ENCODE measurements around the gene PYY.
A peak's percentile ranks its signal among the peaks of the same experiment; 100 is the strongest.

PYY gene

GRCh38 chr17:43913584-43913983 lies 40.2 kb downstream of the PYY start:
- Histone ChIP-seq H3K4me3 (ENCODE audit: low read depth, low read length) (no peak overlapping the region), H3K27ac (no peak overlapping the region), H3K9me3 (ENCODE audit: severe bottlenecking) (no peaks in the 10 kb centered on the region), H3K27me3 (ENCODE audit: insufficient read depth, low read depth, severe bottlenecking) (peaks cover 88% of the 10 kb centered on the region), H3K36me3 (no peaks in the 10 kb centered on the region)
- TF ChIP-seq, protein P1, sequence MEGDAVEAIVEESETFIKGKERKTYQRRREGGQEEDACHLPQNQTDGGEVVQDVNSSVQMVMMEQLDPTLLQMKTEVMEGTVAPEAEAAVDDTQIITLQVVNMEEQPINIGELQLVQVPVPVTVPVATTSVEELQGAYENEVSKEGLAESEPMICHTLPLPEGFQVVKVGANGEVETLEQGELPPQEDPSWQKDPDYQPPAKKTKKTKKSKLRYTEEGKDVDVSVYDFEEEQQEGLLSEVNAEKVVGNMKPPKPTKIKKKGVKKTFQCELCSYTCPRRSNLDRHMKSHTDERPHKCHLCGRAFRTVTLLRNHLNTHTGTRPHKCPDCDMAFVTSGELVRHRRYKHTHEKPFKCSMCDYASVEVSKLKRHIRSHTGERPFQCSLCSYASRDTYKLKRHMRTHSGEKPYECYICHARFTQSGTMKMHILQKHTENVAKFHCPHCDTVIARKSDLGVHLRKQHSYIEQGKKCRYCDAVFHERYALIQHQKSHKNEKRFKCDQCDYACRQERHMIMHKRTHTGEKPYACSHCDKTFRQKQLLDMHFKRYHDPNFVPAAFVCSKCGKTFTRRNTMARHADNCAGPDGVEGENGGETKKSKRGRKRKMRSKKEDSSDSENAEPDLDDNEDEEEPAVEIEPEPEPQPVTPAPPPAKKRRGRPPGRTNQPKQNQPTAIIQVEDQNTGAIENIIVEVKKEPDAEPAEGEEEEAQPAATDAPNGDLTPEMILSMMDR (IDR thresholded peaks at IDR 0.05; ENCODE audit: low read depth, low read length) = no peak
- DNase-seq = no peak

GRCh38 chr17:43912635-43913304 lies 41.0 kb downstream of the PYY start:
- H3K9me3 ChIP-seq (ENCODE audit: severe bottlenecking) = no peaks in the 10 kb centered on the region
- H3K27ac ChIP-seq = no peak overlapping the region
- H3K4me3 ChIP-seq (ENCODE audit: low read depth, low read length) = no peak overlapping the region
- no peak for DNase-seq
- TF ChIP-seq, protein P1 (IDR thresholded peaks at IDR 0.05; ENCODE audit: low read depth, low read length) = no peak
- H3K27me3 ChIP-seq (ENCODE audit: insufficient read depth, low read depth, severe bottlenecking) = peaks cover 88% of the 10 kb centered on the region
- H3K36me3 ChIP-seq = no peaks in the 10 kb centered on the region

- no peak overlapping the region for H3K27ac ChIP-seq
- no peaks in the 10 kb centered on the region for H3K36me3 ChIP-seq
- TF ChIP-seq, protein P1 (IDR thresholded peaks at IDR 0.05; ENCODE audit: low read depth, low read length) = no peak
- H3K27me3 ChIP-seq (ENCODE audit: insufficient read depth, low read depth, severe bottlenecking) = peaks cover 88% of the 10 kb centered on the region
- no peak overlapping the region for H3K4me3 ChIP-seq (ENCODE audit: low read depth, low read length)
- no peak for DNase-seq
- no peaks in the 10 kb centered on the region for H3K9me3 ChIP-seq (ENCODE audit: severe bottlenecking)
Measured at GRCh38 chr17:43911904-43912303, 41.8 kb downstream of the PYY start.

- TF ChIP-seq, protein P1 (IDR thresholded peaks at IDR 0.05; ENCODE audit: low read depth, low read length) = no peak
- H3K4me3 ChIP-seq (ENCODE audit: low read depth, low read length) = no peak overlapping the region
- H3K27me3 ChIP-seq (ENCODE audit: insufficient read depth, low read depth, severe bottlenecking) = peaks cover 84% of the 10 kb centered on the region
- H3K9me3 ChIP-seq (ENCODE audit: severe bottlenecking) = no peaks in the 10 kb centered on the region
- DNase-seq = no peak
- H3K36me3 ChIP-seq = no peaks in the 10 kb centered on the region
- no peak overlapping the region for H3K27ac ChIP-seq
Measured at GRCh38 chr17:43909537-43910231, 44.1 kb downstream of the PYY start.

DNA sequence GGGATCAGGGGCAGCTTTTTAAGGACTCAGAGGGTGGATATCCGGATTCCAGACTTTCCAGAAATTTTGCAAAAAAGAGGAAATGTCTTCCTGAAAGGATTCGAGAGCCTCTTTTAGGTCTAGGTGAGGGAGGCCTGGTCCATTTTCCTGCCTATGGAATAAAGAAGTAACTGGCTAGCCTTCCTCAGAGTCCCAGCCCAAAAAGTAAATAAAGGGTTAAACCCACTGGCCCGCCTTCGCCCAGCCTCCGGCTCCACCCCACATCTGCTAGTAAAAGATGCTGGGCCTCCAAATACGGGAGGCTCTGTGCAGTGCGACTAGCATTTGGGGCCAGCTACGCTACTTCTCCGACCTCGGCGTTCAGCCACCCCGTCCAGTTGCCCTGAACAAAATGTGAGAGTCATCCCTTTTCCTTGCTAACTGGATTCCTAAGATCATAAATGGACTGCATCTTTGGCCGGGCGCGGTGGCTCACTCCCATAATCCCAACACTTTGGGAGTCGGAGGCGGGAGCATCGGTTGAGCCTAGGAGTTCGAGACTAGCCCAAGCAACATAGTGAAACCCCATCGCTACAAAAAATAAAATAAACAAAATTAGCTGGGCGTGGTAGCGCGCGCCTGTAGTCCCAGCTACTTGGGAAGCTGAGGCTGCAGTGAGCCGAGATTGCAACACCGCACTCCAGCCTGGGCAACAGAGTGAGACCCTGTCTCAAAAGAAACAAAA lies 45.6 kb downstream of the PYY start:
- peak overlapping the region; percentile 73 for H3K4me3 ChIP-seq (ENCODE audit: low read depth, low read length)
- TF ChIP-seq, protein P1 (IDR thresholded peaks at IDR 0.05; ENCODE audit: low read depth, low read length) = no peak
- H3K9me3 ChIP-seq (ENCODE audit: severe bottlenecking) = no peaks in the 10 kb centered on the region
- no peak overlapping the region for H3K27ac ChIP-seq
- peaks cover 81% of the 10 kb centered on the region for H3K27me3 ChIP-seq (ENCODE audit: insufficient read depth, low read depth, severe bottlenecking)
- no peaks in the 10 kb centered on the region for H3K36me3 ChIP-seq
- peak; percentile 78 for DNase-seq
